CD4-positive, alpha-beta T cell (primary cell): ENCODE results near the gene SNX15. TPM values are rescaled to one million over a fixed set of nuclear protein-coding genes. Genes with fewer than 3 reads are reported as not detected.
A peak's percentile ranks its signal among the peaks of the same experiment; 100 is the strongest.

Experiments
- ATAC-seq: fragments of 200-7000 bp; cut with Tn5 transposase; one replicate; pipeline ENCODE4 v1.10.0; 2022; ENCODE audit warnings: mild to moderate bottlenecking; ENCODE audit not compliant: poor library complexity
- CTCF ChIA-PET: fragments of 350-600 bp; sonication (Branson Sonifier 250); formaldehyde crosslinking; loops from one replicate; lab custom pipeline; 2021; ENCODE audit warnings: antibody characterized with exemption, inconsistent platforms; lab: Charles Lee
- POLR2A ChIA-PET: fragments of 350-600 bp; sonication (Branson Sonifier 250); formaldehyde crosslinking; loops from one replicate; lab custom pipeline; 2021; ENCODE audit warnings: antibody characterized with exemption, inconsistent platforms; lab: Charles Lee
- DNase-seq, 14 experiments: peaks; one replicate each; pipeline ENCODE4 v3.0.0-alpha.2; 2013 to 2020; ENCODE audit warnings: mixed read lengths in 2 of 14
- H3K27ac ChIP-seq, 2 donors: one replicate each; pipeline versions ENCODE4 v1.5.1 to v1.7.0; 2013; ENCODE audit warnings: low read length in 2 of 2, low read depth in 1 of 2, mild to moderate bottlenecking in 1 of 2
- H3K27me3 ChIP-seq, 2 experiments: 1 replicate in 1 of 2; 2 replicates in 1 of 2; pipeline versions ENCODE4 v1.6.1 to v1.7.0; 2013; ENCODE audit warnings: low read length in 2 of 2, control low read depth in 1 of 2, mild to moderate bottlenecking in 1 of 2, moderate library complexity in 1 of 2; ENCODE audit not compliant: insufficient read depth in 2 of 2, control insufficient read depth in 1 of 2
- H3K36me3 ChIP-seq: one replicate; pipeline ENCODE4 v1.6.1; 2013; ENCODE audit warnings: low read length, control low read depth; ENCODE audit not compliant: insufficient read depth
- H3K4me1 ChIP-seq: one replicate; pipeline ENCODE4 v1.6.1; 2013; ENCODE audit warnings: low read length, control low read depth; ENCODE audit not compliant: insufficient read depth
- H3K4me3 ChIP-seq: one replicate; pipeline ENCODE4 v1.5.1; 2013; ENCODE audit warnings: mild to moderate bottlenecking, low read length, moderate library complexity
- H3K9me3 ChIP-seq, 2 experiments: 1 replicate in 1 of 2; 2 replicates in 1 of 2; pipeline versions ENCODE4 v1.6.1 to v1.7.0; 2013; ENCODE audit warnings: low read length in 2 of 2, mild to moderate bottlenecking in 2 of 2, control low read depth in 1 of 2, moderate library complexity in 1 of 2; ENCODE audit not compliant: control insufficient read depth in 1 of 2, insufficient read depth in 1 of 2
- H3K27ac Mint-ChIP-seq: one replicate; pipeline ENCODE4 v1.8.0; 2020; ENCODE audit warnings: mixed read lengths
- H3K27me3 Mint-ChIP-seq: one replicate; pipeline ENCODE4 v1.8.0; 2021; ENCODE audit warnings: mixed read lengths
- H3K36me3 Mint-ChIP-seq: one replicate; pipeline ENCODE4 v1.8.0; 2021; ENCODE audit warnings: low read depth, mixed read lengths
- H3K4me1 Mint-ChIP-seq: one replicate; pipeline ENCODE4 v1.8.0; 2021; ENCODE audit warnings: low read depth, mixed read lengths
- H3K4me3 Mint-ChIP-seq: one replicate; pipeline ENCODE4 v1.8.0; 2020; ENCODE audit warnings: mild to moderate bottlenecking, mixed read lengths
- H3K9me3 Mint-ChIP-seq: one replicate; pipeline ENCODE4 v1.8.0; 2020; ENCODE audit warnings: mixed read lengths
- intact Hi-C, 2 experiments: fragments of 100-400 bp; cut with DNase I in 1 of 2; cut with micrococcal nuclease in 1 of 2; formaldehyde crosslinking; loops; one replicate each; pipeline versions ENCODE4 v1.15.1 to v1.9.0; 2023 to 2025; cut with DNase I, micrococcal nuclease
- total RNA-seq, 174 experiments: library from RNA in 2 of 174; stranded (reverse) in 2 of 174; gene quantifications; one replicate each; pipeline ENCODE4 v1.2.3 and lab custom pipeline; 2021 to 2026
- TF ChIP-seq, protein P1 (sequence below): fragments of 200-600 bp; IDR thresholded peaks from one replicate; pipeline ENCODE4 v1.8.0; 2022; ENCODE audit warnings: antibody characterized with exemption, mild to moderate bottlenecking

SNX15 gene
- total RNA-seq, 2 experiments from 2014 or later = 13.9 to 14.7 TPM

- peak overlapping the region; percentile 3 for H3K4me3 ChIP-seq
- DNase-seq = no peak
- intact Hi-C loops = no loop called here
- no peaks in the 10 kb centered on the region for H3K9me3 Mint-ChIP-seq
- H3K27ac ChIP-seq = no peak overlapping the region
- H3K27me3 ChIP-seq = no peaks in the 10 kb centered on the region
- H3K4me1 ChIP-seq = peaks cover 17% of the 10 kb centered on the region
- H3K36me3 ChIP-seq = no peaks in the 10 kb centered on the region
- no peaks in the 10 kb centered on the region for H3K36me3 Mint-ChIP-seq
- no peak overlapping the region for H3K4me3 Mint-ChIP-seq
- H3K27ac Mint-ChIP-seq = no peak overlapping the region
- TF ChIP-seq, protein P1, sequence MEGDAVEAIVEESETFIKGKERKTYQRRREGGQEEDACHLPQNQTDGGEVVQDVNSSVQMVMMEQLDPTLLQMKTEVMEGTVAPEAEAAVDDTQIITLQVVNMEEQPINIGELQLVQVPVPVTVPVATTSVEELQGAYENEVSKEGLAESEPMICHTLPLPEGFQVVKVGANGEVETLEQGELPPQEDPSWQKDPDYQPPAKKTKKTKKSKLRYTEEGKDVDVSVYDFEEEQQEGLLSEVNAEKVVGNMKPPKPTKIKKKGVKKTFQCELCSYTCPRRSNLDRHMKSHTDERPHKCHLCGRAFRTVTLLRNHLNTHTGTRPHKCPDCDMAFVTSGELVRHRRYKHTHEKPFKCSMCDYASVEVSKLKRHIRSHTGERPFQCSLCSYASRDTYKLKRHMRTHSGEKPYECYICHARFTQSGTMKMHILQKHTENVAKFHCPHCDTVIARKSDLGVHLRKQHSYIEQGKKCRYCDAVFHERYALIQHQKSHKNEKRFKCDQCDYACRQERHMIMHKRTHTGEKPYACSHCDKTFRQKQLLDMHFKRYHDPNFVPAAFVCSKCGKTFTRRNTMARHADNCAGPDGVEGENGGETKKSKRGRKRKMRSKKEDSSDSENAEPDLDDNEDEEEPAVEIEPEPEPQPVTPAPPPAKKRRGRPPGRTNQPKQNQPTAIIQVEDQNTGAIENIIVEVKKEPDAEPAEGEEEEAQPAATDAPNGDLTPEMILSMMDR = no peak
- no peak for ATAC-seq
- no peaks in the 10 kb centered on the region for H3K4me1 Mint-ChIP-seq
- ChIA-PET CTCF (no interaction called here), POLR2A (interaction anchor here (1.2 kb wide), 1 partner anchor 17 kb away, joined by 3 read pairs; no protein-coding TSS in a partner anchor)
- H3K27me3 Mint-ChIP-seq = no peaks in the 10 kb centered on the region
- no peaks in the 10 kb centered on the region for H3K9me3 ChIP-seq
Observed at GRCh38 chr11:64996327-64996709, 30.9 kb upstream of the SNX15 start.

DNA sequence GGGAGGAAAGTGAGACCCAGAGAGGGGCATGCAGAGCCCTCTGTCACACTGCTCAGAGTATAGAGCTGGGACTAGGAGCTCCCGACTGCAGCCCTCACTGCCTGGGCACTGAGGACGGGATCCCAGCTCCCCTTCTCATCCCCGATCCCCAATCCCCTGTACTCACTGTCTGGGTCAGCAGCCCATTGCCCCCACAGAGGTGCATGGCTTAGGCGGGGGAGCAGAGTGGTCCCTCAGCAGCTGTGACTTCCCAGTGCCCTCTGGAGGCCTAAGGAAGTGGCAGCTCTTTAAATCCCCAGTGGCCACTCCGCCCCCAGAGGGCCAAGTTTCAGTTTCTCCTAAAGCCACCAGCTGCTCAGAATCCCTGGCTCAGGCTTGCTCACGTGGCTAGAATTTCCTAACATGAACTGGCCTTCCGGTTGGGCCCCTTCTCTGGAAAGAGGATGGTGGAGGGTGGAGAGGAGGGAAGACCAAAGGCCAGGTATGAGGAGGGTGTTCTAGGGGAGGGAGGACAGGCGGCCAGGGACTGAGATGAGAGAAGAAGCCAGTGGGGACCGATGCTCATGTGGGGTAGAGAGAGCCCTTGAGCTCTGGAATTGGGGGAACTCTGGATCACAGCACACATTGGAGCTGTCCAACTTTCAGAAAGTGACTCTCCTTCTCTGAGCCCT is 30.4 kb upstream of the SNX15 start, which contains the start of gene BATF2:
Gene BATF2 (minus strand): TSS at position 262 of the 671 bp plus-strand sequence. CDS start 57 bp downstream, at position 205.
- Mint-ChIP-seq H3K27me3 (no peaks in the 10 kb centered on the region), H3K9me3 (no peaks in the 10 kb centered on the region), H3K36me3 (no peaks in the 10 kb centered on the region), H3K27ac (no peak within 1 kb of the TSS), H3K4me3 (no peak within 1 kb of the TSS), H3K4me1 (no peaks in the 10 kb centered on the region)
- peak within 1 kb of the TSS; percentile 3 for H3K4me3 ChIP-seq
- TF ChIP-seq, protein P1 = no peak
- no peaks in the 10 kb centered on the region for H3K9me3 ChIP-seq
- H3K4me1 ChIP-seq = peaks cover 17% of the 10 kb centered on the region
- H3K27ac ChIP-seq = no peak within 1 kb of the TSS
- intact Hi-C loops = no loop called here
- ATAC-seq (no peak), DNase-seq (peak in 4 of 14 experiments; percentile 6 to 43 (median 26))
- no peaks in the 10 kb centered on the region for H3K36me3 ChIP-seq
- CTCF ChIA-PET = interaction anchor here (0.5 kb wide), 1 partner anchor 26 kb away, joined by 3 read pairs; no protein-coding TSS in a partner anchor
- no peaks in the 10 kb centered on the region for H3K27me3 ChIP-seq
- POLR2A ChIA-PET = interaction anchor here (0.6 to 1.2 kb wide), 2 partner anchors 16 to 500 kb away, joined by 3 read pairs; no protein-coding TSS in a partner anchor

GRCh38 chr11:64998141-64998540 is 29.1 kb upstream of the SNX15 start:
- ATAC-seq (no peak), DNase-seq (no peak)
- Histone ChIP-seq H3K4me3 (no peak overlapping the region), H3K9me3 (no peaks in the 10 kb centered on the region), H3K27me3 (peaks cover 0 to 2% of the 10 kb centered on the region in 2 experiments), H3K36me3 (no peaks in the 10 kb centered on the region), H3K27ac (no peak overlapping the region), H3K4me1 (peaks cover 17% of the 10 kb centered on the region)
- TF ChIP-seq, protein P1 = no peak
- Mint-ChIP-seq H3K4me1 (no peaks in the 10 kb centered on the region), H3K4me3 (no peak overlapping the region), H3K27ac (no peak overlapping the region), H3K27me3 (no peaks in the 10 kb centered on the region), H3K36me3 (no peaks in the 10 kb centered on the region), H3K9me3 (no peaks in the 10 kb centered on the region)
- ChIA-PET CTCF (no interaction called here), POLR2A (no interaction called here)
- intact Hi-C loops = no loop called here
